Tibial nerve (tissue), 4 donors: ENCODE data around the gene SKOR1. TPM values are rescaled to one million over a fixed set of nuclear protein-coding genes. Genes with fewer than 3 reads are reported as not detected.
A peak's percentile ranks its signal among the peaks of the same experiment; 100 is the strongest.

Experiments used
- DNase-seq, 2 donors: peaks; one replicate each; pipeline ENCODE4 v3.0.0-alpha.2; 2019; ENCODE audit warnings: low spot score in 2 of 2
- H3K27ac ChIP-seq, 4 donors: fragments of 200-600 bp; sonication (generic) in 3 of 4; one replicate each; pipeline ENCODE4 v1.5.1; 2017 to 2019; ENCODE audit warnings: mild to moderate bottlenecking in 1 of 4
- H3K27me3 ChIP-seq, 2 donors: fragments of 200-600 bp; sonication (generic) in 1 of 2; one replicate each; pipeline versions ENCODE4 v1.5.1 to v1.6.0; 2017 to 2019
- H3K36me3 ChIP-seq, 3 donors: fragments of 200-600 bp; sonication (generic); one replicate each; pipeline ENCODE4 v1.5.1; 2018 to 2019
- H3K4me1 ChIP-seq, 4 donors: fragments of 200-600 bp; sonication (generic) in 3 of 4; one replicate each; pipeline ENCODE4 v1.5.1; 2017 to 2019
- H3K4me3 ChIP-seq, 4 donors: fragments of 200-600 bp; sonication (generic) in 3 of 4; one replicate each; pipeline ENCODE4 v1.5.1; 2017 to 2019; ENCODE audit warnings: mild to moderate bottlenecking in 1 of 4, moderate library complexity in 1 of 4
- H3K9me3 ChIP-seq, 4 donors: fragments of 200-600 bp; sonication (generic) in 3 of 4; one replicate each; pipeline ENCODE4 v1.5.1; 2017 to 2019
- CTCF ChIP-seq, 5 experiments: fragments of 200-600 bp in 3 of 5; fragments of 450-650 bp in 2 of 5; sonication (generic) in 3 of 5; IDR thresholded peaks; one replicate each; pipeline ENCODE4 v1.5.1; 2016 to 2019; ENCODE audit warnings: antibody characterized with exemption in 5 of 5, mild to moderate bottlenecking in 3 of 5, moderate library complexity in 2 of 5
- EP300 ChIP-seq, 2 donors: sonication (generic); formaldehyde crosslinking; IDR thresholded peaks; one replicate each; pipeline ENCODE4 v1.6.1; 2017; ENCODE audit warnings: antibody characterized with exemption in 2 of 2, mild to moderate bottlenecking in 1 of 2
- POLR2A ChIP-seq, 2 donors: fragments of 450-650 bp; IDR thresholded peaks; one replicate each; pipeline ENCODE4 v1.6.1; 2017; ENCODE audit warnings: antibody characterized with exemption in 2 of 2, mild to moderate bottlenecking in 2 of 2, moderate library complexity in 2 of 2
- WGBS, 2 donors: methylation state at CpG; one replicate each; pipeline ENCODE4 v1.1.5; 2018; 5-methylcytosine and 5-hydroxymethylcytosine counted together
- small RNA-seq: library from RNA; depleted of rRNA; stranded (forward); fragments of <200 nt; gene quantifications from one replicate; pipeline ENCODE3, GENCODE V24; 2016
- total RNA-seq, 4 donors: library from RNA; depleted of rRNA; stranded (reverse); fragments of >200 nt; gene quantifications; one replicate each; pipeline ENCODE4 v1.1.0, GENCODE V29; 2016

The SKOR1 gene
- total RNA-seq, 4 donors from 2014 or later = 0.42 to 1.5 (median 0.82) TPM

GRCh38 chr15:67883234-67883773, 58.0 kb downstream of the SKOR1 start:
- Histone ChIP-seq H3K27me3 (no peaks in the 10 kb centered on the region), H3K9me3 (no peaks in the 10 kb centered on the region), H3K27ac (peak overlapping the region; percentile 79 to 92 (median 88)), H3K36me3 (no peaks in the 10 kb centered on the region), H3K4me1 (peaks cover 0 to 50% (median 20%) of the 10 kb centered on the region in 4 donors), H3K4me3 (no peak overlapping the region)
- WGBS, 2 donors = 48 to 52% methylated on average over 10 of the region's 10 CpGs
- TF ChIP-seq POLR2A (IDR thresholded peaks at IDR 0.05) (no peak), EP300 (IDR thresholded peaks at IDR 0.05) (no peak), CTCF (IDR thresholded peaks at IDR 0.05) (no peak)
- no peak for DNase-seq

- H3K9me3 ChIP-seq = no peaks in the 10 kb centered on the region
- TF ChIP-seq EP300 (IDR thresholded peaks at IDR 0.05) (no peak), CTCF (IDR thresholded peaks at IDR 0.05) (no peak), POLR2A (IDR thresholded peaks at IDR 0.05) (no peak)
- H3K36me3 ChIP-seq = no peaks in the 10 kb centered on the region
- H3K4me1 ChIP-seq = peaks cover 0 to 50% (median 20%) of the 10 kb centered on the region in 4 donors
- H3K4me3 ChIP-seq = peak overlapping the region in 3 of 4 donors; percentile 19 to 50 (median 47)
- 70 to 71% methylated on average over 6 of the region's 6 CpGs for whole genome bisulfite sequencing, 2 donors
- DNase-seq = no peak
- H3K27me3 ChIP-seq = no peaks in the 10 kb centered on the region
- peak overlapping the region; percentile 79 to 92 (median 88) for H3K27ac ChIP-seq
Measured at GRCh38 chr15:67884009-67884408, 58.7 kb downstream of the SKOR1 start.

Small RNA genes lying within 50 kb of the gene (small RNA-seq; reads per million reads assigned to genes)
- not detected for gene RNU6-1

Other genes with a start within 250 kb of the SKOR1 start
- gene RNU6-1, start 14.5 kb downstream of the SKOR1 start, total RNA-seq = not detected
- gene PIAS1, start 228.8 kb downstream of the SKOR1 start, total RNA-seq = 100 to 1,000 TPM in 1 of 4 donors, 10 to 100 TPM in 3; 61.8 to 106 (median 86.3) TPM